ENCODE measurements around the gene PRKCZ.

Gene PRKCZ

DNA sequence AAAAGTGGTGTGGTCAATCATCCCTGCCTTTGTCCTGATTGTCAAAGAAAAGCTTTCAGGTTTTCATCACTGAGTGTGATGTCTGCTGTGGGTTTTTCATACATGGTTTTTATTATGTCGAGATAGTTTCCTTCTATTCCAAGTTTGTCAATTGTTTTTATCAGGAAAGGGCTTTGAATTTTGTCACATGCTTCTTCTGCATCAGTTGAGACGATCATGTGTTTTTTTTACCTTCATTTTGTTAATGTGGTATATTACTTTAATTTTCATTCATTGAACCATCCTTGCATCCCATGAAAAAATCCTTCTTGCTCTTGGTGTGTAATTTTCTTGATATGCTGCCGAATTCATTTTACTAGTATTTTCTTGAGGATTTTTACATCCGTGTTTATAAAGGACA is 15.5 kb downstream of the PRKCZ start:
- DNase-seq (ENCODE audit: low spot score): no peak

- no peak for DNase-seq (ENCODE audit: low spot score)
Observed at GRCh38 chr1:2067393-2067792, 17.2 kb downstream of the PRKCZ start.

DNA sequence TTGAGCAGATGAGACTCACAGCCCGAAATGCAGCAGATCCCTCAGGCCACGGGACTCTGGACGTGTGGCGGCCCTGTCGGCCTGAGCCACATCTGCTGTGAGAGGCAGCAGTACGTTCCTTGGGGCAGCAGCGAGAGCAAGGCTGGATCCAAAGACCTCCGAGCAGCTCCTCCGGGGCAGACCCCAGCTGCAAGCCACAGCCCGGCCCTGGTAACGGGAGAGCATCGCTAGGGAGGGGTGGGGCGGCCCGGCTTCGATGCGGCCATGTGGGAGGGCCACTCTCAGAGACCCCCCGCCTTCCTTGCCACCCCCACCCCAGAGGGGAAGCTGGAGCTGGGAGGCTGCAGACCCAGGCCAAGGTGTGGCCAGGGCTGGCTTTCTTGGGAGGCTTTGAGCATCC is 17.8 kb downstream of the PRKCZ start:
- no peak for DNase-seq (ENCODE audit: low spot score)

DNA sequence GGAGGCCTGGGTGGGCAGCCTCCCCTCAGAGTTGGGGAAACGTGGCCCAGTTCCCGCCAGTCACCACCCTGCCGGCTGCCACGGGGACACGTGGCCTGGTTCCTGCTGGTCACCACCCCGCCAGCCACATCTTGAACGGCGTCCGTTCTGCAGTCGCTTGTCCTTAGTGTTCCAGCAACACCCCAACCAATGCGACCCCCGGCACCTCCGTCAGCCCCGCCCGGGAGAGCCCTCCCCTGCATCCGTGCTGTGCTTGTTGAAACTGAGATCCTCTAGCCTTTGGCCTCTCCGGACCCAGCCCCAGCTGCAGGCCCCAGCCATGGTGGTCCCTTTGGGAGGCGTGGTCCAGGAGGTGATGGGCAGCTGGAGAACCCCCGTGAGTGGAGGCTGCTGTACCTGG is 18.7 kb downstream of the PRKCZ start:
- no peak for DNase-seq (ENCODE audit: low spot score)

DNA sequence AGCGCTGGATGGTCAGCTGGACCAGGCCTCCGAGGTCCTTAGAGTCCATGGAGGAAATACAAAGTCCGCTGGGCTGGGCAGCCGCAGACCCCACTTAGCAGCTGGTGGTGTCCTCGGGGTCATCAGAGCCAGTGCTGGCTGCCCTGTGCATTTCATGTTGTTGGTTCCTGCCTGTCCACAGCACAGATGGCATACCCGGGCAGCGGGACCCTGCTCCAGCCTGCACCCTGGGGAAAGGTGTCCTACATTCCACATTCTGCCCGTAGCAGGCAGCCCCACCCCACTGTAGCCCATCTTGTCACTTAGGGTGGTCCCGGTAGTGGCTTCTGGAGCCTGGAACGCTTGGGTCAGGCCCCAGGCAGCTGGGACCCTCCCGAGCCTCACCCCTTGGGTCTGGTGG is 19.8 kb downstream of the PRKCZ start:
- no peak for DNase-seq (ENCODE audit: low spot score)

DNA sequence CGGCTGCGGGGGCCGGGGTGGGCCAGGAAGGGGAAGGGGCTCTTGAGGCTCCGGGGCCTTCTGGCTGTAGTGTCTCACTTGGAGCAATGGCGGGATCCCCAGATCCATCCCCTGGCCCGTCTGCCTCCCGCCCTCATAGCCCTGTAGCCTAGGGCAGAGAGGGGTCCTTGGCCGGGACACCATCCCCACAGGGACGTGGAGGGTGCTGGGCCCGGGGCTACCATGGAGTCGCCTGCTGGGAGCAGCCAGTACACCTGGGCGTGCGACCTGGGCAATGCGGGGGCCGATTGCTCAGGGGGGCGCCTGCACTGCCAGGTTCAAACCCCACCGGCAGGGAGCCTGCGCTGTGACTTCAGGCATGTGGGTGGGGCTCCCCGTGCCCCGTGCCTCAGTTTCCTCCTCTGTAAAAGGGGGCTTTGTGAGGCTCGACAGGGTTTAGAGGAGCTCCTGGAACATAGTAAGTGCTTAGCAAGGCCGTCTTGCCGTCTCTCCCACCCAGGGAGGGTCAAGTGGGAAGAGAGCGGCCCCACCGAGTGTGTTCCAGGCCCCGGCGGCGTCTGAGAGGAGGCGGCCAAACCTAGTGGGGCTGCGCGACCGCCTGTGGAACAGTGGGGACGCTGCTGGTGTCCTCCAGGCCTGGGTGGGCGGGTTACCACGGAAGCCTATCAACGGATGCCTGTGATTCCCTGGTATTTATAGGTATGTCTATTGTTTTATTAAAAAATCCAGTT is 20.8 kb downstream of the PRKCZ start:
- no peak for DNase-seq (ENCODE audit: low spot score)

DNA sequence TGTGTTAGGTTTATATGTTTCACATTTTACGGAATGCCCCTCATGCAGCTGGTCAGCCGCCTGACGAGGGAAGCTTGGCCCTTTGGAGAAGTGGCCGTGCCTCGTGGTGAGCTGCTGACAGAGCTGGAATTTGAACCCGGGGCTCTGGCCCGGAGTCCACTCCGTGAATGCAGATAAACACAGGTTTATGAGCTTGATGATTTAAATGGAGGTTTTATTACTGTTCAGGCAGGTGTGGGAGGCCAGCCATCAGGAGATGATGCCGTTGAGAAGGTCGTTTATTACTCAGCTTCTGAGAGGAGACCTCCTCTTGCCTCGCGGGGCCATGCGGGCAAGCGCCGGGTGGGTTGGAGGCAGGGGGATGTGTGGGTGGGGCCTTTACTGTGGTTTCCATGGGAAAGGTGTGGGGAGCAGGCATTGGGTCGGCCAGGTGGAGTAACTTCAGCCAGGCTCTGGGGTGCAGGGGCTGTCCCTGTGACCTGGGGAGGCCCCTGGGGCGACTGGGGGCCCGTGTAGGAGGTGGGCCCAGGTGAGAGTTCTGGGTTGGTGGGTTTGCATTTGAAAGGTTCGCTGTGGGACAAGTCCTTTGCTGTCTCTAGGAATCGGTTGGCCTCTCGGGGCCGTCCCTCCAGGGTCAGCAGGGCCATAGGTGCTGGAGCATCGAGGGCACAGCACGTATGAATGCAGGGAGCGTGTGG is 22.0 kb downstream of the PRKCZ start:
- DNase-seq (ENCODE audit: low spot score): no peak

- DNase-seq (ENCODE audit: low spot score): no peak
Observed at GRCh38 chr1:2072891-2073290, 22.7 kb downstream of the PRKCZ start.

- peak; percentile 84 for DNase-seq (ENCODE audit: low spot score)
Observed at GRCh38 chr1:2073382-2074230, 23.4 kb downstream of the PRKCZ start.

- DNase-seq (ENCODE audit: low spot score): no peak
Observed at GRCh38 chr1:2074396-2074795, 24.2 kb downstream of the PRKCZ start.

DNA sequence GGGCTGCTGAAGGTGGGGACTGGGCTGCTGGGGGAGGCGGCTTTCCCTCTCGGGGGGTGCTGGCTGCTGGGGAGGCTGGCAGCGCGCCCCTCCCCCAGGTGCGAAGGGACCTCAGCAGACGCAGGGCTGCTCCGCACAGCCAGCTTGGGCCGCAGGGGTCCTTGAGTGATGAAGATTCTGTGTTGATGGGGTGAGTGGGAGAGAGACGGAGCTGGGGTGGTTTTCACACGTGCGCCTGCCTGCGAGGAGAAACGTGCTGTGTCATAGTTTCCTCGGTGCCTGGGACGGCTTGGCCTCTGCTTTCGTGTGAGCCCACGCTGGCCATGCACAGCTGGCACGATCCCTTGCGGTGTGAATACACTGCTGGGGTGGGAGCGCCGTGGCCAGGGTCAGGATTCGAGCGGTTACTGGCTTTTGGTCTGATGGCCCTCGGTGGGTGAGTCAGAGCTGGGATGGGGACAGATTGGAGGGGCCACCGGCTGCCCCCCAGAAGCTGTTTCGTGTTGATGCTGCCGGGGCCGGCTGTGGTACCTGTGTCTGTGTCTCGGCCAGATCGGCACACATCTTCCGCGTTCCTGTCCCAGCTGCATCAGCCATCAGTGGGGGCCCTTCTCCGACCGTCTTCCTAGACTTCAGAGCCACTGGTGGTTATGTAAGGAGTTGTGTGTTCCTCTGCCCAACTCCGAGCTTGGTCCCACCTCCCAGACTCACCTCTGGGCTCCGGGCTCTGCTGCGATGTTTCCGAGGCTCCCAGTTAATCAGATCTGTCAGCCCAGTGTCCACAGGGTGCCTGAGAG is 24.9 kb downstream of the PRKCZ start:
- peak; percentile 45 for DNase-seq (ENCODE audit: low spot score)

- DNase-seq (ENCODE audit: low spot score): no peak
Observed at GRCh38 chr1:2076826-2077225, 26.6 kb downstream of the PRKCZ start.

DNA sequence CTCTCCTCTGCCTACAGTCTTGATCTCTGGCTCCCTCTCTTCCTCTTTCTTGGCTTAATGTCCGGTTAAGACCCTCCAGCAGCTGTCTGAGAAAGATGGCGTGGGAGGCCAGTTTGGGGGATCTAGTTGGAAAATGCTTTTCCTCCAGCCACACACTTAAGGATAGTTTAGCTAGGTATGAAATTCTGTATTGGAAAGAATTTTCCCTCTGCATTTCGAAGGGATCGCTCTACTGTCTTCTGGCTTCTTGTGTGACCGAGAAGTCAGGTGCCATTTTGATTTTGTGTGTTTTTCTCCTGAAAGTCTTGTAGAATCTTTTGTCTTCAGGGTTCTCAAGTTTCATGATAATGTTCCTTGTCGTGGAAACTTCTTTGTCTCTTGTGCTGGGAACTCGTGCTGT is 28.0 kb downstream of the PRKCZ start:
- no peak for DNase-seq (ENCODE audit: low spot score)

DNA sequence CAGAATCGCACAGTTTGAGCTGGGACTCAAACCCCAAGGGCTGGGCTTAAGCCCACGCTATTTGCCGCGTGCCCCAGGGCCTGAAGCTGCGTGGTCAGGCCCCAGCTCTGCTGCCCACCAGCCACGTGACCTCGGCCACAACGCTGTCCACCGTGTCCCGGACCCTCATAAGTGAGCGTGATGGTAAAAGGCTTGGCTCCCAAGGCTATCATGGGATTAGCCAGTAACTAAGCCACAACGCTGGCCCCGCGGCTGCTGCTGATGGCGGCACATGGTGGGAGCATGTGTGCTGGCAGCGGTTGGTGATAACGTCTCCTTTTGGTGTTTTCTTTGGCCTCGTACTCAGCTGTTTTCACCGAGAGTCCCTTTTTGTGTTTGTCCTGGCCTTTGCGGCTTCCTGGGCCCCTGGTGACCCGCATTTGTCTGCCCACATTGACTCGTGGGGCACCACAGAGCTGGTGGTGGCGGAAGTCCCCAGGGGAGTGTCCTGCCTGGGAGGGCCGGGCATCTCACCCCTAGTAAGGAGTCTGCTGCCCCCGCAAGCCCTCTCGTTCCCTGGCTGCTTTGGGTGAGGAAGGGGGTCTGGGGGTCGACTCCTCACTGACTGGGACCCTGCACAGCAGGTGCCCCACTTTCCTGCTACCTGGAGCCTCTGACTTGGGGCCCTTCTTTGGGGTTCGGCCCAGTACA is 29.3 kb downstream of the PRKCZ start:
- DNase-seq (ENCODE audit: low spot score): no peak

DNA sequence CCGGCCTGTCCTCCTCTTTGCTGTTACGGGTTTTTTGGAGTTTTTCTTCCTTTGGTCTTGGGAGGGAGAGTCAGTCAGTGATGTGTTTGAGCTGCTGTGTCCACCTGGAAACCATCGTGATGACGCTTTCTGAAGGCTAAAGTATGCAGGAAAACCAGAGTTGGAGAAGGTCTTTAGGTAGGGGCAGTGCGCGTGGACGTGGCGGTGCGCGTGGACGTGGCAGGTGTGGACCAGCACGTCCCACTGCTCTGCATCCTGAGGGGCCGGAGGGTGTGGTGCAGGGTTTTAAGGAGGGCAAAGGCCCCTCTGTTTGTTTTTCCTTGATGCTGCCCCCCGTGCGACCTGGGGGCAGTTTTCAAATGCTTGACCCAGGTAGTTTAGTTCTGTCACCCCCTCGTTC is 29.9 kb downstream of the PRKCZ start:
- DNase-seq (ENCODE audit: low spot score): no peak

- DNase-seq (ENCODE audit: low spot score): no peak
Observed at GRCh38 chr1:2080884-2081283, 30.7 kb downstream of the PRKCZ start.

- no peak for DNase-seq (ENCODE audit: low spot score)
Observed at GRCh38 chr1:2081326-2081885, 31.2 kb downstream of the PRKCZ start.

GRCh38 chr1:2082064-2082463 is 31.9 kb downstream of the PRKCZ start:
- DNase-seq (ENCODE audit: low spot score): no peak

DNA sequence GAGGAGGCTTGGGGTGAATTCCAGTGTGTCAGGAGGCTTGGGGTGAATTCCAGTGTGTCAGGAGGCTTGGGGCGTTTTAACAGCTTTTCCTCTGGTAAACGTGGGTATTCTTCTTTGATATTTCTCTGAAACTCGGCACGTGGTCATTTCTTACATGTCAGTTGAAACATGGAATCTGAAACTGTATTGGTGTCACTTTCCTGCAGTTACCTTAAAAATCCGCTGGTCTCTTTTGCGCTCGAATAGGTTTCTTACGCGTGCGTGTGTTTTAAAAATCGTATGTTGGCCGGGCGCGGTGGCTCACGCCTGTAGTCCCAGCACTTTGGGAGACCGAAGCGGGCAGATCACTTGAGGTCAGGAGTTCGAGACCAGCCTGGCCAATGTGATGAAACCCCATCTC is 33.5 kb downstream of the PRKCZ start:
- DNase-seq (ENCODE audit: low spot score): no peak

DNA sequence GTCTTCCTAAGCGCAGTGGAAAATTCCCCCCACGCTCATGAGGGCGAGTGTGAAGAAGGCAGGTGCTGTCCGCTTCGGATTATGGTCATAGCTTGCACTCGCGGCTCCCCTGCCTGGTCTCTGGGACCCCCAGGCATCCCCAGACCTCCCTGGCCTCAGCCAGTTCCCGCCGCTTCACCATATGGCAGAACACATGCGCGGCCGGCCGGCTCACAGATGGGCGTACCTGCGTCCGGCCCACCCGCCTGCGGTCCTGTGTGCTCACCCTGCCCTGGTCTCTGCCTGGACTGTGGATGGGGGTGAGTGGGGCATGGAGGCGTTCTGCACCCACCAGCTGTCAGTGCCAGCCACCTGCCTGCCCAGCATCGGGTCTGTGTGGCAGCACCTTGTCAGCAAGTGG is 34.1 kb downstream of the PRKCZ start:
- no peak for DNase-seq (ENCODE audit: low spot score)

DNA sequence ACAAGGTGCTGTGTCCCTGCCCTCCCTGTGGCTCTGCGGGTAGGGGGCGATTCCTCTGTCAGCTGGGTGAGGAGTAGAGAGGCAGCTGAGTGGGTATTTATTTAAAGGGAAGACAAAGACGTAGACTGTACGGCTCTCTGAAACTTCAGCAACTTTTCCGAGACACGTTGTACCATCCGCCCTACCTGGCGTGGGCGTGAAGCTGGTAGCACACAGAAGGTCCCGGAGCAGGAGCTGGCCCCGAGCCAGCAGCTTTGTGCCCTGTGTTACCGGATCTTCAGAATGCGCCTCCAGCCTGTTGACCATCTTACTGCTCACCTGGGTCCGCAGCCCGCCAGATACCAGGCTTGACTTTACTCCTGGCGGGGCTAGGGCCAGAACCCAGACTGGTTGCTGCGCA is 34.9 kb downstream of the PRKCZ start:
- no peak for DNase-seq (ENCODE audit: low spot score)

All from pons (tissue), 1 donor.